GM21737 (cell line): Measurements from ENCODE around the gene SIRPA.

Experiments
- ATAC-seq: cut with Tn5 transposase; IDR thresholded peaks from one replicate; pipeline ENCODE4 v1.9.1; 2021; ENCODE audit warnings: mild to moderate bottlenecking, moderate library complexity; ENCODE audit not compliant: unreplicated experiment

The SIRPA gene

DNA sequence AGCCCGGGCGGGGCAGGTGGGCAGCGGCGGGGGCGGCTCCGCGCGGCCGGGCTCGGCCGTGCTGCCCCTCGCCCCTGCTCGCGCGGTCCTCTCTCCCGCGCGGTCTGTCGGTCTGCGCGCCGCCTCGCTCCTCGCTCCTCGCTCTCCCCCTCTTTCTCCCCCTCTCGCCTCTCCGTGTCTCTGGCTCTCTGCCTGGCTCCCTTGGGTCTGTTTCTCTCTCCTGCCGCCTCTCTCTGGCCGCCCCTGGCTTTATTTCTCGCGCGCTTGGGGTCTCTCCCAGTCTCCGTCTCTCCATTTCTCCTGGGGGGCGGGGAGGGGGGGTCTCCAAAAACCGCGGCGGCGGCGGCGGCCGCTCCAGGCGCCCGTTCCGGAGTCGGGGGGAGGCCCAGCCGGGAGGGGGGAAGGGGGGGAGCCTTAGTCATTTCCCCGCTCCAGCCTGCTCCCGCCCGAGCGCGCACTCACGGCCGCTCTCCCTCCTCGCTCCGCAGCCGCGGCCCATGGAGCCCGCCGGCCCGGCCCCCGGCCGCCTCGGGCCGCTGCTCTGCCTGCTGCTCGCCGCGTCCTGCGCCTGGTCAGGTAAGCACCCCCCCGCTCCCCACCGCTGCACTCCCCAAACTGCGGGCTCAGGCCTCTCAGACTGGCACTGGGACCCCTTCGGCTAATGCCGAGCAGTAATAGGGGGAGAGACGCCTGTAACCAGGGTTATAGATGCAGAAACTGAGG is at the start of gene SIRPA:
Gene SIRPA, plus strand, starts transcription at position 457 of the 723 bp plus-strand sequence. Its CDS starts 41 bp downstream, at position 498.
- no peak for ATAC-seq

DNA sequence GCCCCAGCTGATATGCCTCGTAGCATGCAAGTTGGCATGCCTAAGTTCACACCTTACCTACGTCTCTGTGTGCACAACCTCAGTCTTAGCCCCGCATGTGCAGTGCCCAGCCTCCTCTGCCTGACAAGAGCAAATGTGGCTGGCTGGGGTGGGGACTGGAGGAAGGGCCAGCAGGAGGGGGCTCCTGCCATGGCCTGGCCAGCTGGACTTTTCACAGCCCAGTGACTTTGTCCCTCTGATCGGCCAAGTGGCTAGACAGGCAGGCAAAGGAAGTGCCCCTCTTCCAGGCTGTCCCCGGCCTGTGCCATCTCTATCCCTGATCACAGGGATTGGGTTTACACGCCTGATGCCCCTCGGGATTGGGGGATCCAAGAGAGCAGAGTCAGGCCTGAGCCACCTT is 49.5 kb upstream of the SIRPA start:
- no peak for ATAC-seq

DNA sequence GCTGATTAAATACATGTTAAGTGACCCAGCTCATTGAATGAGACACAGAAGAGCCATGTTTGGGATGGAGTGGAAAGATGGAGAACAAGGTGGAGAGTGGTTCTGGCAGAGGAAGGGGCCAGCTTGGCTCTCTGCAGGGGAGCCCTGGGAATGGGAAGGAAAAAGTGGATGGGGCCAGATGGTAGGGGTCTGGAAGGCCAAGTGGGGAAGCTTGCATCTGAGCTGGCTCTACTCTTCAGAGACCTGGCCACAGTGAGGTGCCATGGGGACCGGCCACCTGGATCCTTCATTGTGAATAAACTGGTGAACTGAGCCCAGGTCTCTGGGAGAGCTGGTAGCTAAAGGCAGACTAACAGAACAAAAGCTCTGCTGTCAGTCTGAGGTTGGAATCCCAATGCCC is 48.9 kb upstream of the SIRPA start:
- no peak for ATAC-seq

DNA sequence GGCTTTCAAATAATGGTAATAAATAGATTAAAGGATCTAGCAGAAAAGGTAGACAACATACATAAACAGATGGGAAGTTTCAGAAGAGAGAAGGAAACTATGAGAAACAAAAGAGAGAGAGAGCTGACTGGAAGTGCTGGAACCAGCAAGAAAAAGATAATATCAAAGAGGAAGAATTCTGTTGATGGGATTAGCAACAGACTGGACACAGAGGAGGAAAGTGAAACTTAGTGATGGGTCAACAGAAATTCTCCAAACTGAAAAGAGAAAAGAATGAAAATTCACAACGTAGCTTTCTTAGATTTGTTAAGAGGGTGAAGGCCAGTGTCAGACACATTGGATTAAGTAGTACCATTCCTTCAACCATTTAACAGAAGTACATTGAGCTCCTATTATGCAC is 48.3 kb upstream of the SIRPA start:
- no peak for ATAC-seq

DNA sequence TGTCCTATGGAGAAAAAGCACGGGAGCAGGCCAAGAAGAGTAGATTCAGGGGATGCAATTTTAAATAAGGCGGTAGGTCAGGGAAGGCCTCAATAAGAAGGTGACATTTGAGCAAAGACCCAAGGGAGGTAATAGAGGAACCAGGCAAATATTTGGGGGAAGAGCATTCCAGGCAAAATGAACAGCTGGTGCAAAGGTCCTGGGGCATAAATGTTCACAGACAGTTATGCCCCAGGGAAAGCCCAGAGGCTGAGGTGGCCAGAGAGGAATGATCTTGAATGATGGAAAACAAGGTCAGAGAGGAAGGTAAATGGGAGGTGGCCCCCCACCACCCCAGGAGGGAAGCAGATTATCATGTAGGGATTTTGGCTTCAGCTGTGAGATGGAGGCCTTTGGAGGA is 47.4 kb upstream of the SIRPA start:
- no peak for ATAC-seq

DNA sequence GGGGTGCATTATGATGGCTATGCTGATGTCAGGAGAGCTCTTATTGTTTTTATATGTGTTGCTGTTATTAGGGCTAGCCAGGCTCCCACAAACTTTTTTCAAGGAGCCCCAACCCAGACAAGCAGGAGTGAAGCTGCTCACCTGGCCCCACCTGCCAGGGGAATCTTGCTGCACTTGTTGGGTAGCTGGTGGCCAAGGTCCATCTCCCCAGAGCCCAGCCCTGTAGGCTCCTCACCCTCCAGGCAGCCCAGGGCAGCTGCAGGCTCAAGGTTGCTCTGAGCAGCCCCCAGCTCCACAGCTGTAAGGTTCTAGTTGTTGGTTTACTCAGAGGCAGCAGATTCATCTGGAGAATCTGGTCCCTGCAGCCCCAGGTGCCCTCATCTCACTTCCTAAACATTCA is 46.8 kb upstream of the SIRPA start:
- ATAC-seq, result no peak

DNA sequence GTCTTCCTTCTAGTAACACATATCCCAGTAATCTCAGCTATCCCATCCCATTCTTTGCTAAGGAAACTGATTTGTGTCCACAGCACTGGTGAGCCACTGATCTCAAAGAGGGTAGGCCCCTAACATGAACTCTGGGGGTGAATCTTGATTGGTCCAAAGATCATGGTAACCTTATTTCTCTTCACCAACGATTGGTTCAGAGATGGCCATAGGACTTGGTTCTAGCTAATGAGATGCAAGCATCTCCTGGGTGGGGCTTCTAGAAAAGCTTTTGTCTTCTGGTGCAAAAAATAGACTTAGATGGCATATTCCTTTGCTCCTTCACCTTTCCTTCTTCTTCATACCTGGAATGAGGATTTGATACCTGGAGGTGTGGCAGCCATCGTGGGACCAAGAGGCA is 43.8 kb upstream of the SIRPA start:
- ATAC-seq, result no peak

DNA sequence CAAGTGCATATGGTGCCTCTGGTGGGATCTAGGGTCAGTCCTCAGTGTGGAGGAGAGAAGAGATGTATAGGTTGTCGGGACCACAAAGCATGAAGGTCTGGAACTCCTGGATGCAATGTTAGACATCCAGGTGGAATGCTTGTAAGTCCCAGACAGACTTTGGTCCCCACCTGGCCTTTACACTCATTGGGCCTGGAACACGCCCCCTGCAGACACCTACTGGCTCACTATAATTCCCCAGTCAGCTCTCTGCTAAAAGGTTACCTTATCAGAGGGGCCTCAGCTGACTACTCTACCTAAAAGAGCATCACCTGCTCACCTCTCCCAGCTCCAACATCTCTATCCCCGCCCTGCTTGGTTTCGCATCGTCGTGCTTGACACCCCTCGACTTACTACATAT is 41.7 kb upstream of the SIRPA start:
- ATAC-seq, result no peak

DNA sequence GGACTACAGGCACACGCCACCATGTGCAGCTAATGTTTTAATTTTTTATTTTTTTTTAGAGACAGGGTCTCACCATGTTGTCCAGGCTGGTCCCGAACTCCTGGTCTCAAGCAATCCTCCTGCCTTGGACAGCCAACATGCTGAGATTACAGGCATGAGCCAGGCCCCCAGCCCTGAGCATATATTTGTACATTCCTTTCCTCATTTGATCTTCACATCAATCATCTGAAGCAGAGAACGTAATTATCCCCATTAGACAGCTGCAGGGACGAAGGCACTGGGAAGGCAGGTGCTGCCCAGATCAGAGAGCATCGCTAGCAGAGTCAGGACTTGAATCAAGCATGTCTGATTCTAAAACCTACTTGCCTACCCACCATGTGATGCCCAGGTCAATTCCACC is 41.0 kb upstream of the SIRPA start:
- no peak for ATAC-seq

DNA sequence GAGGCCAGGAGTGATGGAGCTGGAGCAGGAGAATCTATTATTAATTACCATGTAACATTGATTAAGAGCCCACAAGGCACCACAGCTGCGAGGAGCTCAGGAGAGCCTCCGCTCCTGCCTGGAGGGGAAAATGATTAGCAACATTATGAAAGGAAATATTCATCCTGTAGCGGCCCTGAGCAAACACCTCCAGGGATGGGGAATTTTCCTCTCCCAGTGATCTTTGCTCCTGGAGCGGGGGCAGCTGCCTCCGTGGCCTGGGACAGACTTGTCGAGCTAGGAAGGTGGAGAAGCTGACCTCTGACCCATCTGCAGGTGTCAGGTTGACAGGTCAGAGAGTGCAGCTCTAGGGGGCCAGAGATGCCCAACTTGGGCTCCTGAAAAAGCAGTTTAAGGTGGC is 40.1 kb upstream of the SIRPA start:
- no peak for ATAC-seq

DNA sequence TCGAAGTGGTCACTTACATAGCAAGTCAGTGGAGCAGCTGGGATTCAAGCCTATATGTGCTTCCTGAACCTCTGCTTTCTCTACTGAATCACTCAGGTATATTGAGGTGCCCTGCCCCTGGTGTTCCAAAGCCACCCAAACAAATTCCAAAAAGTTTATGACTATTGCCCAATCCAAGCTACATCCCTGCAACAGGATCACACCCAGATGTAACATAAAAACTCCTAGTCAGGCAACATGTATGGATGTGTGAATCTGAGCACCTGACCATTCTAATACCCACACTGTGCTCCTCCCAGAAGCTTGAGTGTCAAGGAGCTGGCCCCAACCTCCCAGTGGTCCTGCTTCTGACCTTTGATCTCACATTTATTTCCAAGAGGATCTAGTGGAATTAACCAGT is 39.5 kb upstream of the SIRPA start:
- ATAC-seq, result no peak

DNA sequence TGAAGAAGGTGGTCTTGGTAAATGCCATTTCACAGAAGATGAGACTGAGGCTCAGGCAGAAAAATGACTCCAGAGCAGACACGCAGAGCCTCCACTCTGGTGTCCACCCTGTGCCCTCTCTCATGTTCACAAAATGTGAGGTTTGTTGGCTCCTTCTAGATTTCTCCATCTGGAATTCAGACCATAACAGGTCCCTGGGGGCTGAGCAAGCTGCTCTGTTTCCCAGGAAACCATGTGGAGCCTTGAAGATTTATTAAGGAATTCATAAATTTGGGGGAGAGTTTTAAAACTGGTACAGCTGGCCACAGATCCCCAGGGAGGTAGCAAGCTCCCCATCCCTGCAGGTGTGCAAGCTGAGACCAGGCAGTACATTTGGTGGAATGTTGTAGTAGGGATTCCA is 38.8 kb upstream of the SIRPA start:
- no peak for ATAC-seq

DNA sequence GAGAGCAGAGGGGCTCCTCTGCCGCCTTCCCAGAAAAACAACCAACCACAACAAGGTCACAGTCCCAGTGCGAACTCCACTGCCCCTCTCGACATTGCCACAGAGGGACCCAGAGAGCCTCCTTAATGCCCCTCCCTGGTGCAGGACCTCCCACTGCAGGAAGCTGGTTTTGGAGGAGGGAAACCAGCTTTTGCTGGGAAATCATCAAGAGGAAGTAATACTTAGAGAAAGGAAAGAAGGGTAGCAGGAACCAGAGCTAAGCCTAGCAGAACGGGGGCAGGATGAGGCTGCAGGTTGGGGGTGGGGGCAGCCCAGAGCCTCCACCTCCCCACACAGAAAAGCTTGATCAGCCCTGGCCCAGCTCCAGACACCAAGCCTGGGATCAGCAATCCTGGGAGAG is 37.7 kb upstream of the SIRPA start:
- ATAC-seq, result no peak

DNA sequence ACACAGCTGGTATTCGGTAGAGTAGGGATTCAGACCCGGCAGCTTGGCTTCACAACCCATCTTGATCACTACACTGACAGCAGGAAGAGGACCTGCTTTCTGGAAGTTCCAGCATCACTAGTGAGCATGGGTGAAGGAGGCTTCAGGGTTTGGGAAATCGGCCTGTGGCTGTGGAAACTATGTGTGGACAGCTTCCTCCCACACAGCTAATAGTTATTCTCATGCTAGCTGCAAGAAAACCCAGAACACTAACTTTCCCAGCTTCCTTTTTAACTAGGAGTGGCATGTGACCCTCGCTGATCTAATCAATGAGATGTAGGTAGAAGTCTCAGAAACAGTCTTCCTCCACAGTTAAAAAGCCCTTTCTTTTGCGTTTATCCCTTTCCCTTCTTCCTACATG is 36.3 kb upstream of the SIRPA start:
- ATAC-seq, result no peak

DNA sequence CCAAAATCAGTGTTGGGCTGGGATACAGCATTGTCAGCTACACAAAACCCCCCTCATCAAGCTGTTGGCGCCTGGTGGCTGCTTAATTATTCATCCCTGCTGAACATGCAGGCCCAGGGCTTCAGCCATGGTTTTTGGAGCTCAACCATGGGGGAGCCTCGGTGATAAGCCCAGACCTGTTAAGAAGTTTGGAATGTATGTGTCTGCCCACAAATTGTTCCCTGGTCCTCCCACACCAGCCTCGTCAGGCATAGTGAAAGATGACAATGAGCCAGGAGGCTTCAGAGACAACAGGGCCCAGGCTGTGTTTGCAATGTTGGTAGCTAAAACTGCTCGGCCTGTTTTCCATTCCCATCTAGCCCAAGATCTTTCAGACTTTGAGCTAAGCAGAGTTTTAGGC is 34.8 kb upstream of the SIRPA start:
- ATAC-seq, result no peak

DNA sequence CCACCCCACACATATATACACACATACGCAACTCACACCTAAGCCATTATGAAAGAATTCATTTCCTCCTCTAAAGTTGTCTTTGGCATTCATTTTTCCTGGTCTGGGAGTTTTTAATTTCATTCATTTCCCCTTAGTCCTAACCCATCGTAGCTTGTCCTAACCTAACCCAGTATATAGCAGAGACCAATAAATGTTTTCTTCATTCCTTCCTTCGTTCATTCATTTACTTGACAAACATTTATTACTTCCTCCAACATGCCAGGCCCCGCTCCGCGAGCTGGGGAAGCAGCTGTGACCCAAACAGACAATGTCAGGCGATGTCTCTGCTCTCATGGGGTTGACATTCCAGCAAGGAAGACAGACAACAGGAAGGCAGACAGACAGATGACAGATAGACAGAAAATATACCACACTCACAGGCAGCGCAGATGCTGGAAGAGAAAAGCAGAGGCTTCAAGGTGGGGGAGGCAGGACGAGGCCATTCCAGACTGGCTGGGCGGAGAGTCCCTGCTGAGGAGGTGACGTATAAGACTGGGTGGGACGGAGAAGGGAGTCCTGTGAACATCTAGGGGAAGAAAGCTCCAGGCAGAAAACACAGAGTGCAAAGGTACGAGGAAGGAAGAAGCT is 33.7 kb upstream of the SIRPA start:
- ATAC-seq, result no peak

DNA sequence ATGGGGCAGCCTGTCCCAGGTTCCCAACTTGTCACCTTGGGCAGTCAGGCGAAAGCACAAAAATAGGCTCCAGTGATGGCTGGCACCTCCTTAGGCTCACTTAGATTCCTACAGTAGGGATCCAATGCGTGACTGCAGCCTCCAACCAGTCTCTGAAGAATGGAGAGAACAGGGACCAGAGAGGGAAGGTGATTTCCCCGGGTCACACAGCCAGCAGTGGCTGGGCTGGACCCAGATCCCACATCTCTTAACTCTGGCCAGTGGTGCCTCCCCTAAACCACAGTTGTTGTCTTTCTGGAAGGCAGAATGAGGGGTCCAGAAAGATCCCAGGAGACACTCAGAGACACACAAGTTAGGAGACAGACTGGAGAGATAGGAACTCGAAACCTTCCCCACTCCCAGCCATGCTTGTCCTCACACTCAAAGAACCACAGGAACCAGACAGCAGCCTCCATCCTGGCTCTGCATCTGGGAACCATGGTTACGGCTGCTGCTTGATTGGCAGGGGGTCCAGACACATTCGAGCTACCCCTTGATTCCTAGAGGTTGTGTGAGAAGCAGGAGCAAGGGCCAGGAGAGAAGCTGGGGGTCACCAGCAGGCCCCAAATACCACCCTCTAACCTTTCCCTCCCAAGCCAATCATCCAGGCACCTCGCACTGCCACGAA is 33.1 kb upstream of the SIRPA start:
- ATAC-seq, result no peak

DNA sequence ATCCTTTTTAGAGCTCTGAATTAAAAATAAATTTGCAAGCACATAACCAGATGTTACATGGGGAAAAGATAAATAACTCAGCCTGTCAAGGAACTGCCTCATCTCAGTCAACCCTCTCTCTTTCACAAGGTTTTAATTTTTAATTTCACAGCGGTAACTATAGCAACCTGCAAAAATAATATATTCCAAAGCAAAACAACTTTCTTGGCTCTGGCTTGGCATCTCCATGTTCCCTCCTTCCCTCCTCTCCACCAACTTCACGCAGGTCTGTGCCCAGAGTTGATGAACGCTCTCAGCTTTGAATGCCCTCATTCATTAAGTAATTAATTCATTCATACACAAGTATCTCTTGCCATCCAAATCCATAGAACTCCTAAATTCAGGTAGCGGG is 32.5 kb upstream of the SIRPA start:
- ATAC-seq, result no peak

DNA sequence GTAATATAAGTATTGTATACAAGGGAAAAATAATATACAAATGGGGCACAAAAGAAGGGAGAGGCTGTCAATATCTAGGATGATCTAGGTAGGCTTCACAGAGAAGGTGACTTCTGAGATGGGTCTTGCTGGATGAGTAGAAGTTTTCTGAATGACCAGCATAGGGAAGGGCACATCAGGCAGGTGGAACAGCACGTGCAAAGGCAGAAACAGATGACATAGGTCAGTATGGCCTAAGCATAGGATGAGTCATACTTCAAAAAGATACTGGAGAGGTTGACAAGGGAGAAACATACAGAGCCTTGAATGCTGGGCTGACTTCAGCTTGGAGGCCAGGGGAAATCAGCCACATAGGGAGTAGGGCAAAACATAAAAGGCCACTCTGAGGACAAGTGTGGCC is 31.9 kb upstream of the SIRPA start:
- no peak for ATAC-seq

DNA sequence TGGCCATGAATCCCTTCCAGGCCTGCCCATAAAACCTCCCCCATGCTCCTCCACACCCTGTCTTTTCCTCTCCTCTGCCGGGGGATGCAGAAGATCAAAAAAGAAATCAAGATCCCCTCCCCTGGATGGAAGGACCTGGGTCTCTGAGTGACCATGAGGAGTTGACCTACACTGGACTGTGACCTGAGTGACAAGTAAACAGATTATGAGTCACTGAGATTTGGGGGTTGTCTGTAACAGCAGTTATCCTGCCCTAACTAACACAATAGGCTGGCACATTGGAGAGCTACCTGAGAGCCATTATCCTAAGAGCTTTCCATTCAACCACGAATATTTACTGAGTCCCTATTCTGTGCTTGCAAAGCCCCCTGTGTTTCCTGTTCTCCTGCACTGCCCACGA is 28.4 kb upstream of the SIRPA start:
- ATAC-seq, result no peak

DNA sequence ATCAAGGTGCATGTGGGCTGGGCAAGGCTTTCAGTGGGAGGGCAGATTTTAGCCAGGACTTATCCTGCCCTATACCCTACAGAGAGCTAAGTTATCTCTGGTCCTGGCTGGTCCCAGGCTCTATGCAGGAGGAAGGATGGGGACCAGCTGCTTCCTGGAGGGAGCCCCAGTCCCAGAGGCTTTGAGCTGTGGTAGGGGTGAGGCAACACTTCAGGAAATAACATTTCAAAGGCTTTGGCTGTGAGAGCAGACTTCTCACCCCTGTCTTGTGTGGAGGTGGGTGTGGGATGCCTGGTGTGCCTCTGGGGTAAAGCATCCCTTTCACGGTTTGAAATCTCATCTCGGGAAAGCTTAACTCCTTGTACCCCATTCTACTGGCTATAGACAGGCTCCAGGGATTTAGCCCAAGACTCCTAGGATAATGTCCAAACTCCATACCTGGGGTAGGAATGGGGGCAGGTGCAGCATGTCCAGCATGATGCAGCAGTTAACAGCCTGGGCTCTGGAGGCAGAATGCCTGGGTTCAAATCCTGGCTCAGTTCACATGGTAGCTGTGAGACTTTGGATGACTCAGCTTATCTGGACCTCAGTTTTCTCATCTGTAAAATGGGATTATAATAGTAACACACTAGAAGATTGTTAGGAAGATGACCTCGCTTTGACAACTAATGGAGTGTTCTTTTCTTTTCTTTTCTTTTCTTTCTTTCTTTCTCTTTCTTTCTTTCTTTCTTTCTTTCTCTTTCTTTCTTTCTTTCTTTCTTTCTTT is 27.5 kb upstream of the SIRPA start:
- ATAC-seq, result no peak

DNA sequence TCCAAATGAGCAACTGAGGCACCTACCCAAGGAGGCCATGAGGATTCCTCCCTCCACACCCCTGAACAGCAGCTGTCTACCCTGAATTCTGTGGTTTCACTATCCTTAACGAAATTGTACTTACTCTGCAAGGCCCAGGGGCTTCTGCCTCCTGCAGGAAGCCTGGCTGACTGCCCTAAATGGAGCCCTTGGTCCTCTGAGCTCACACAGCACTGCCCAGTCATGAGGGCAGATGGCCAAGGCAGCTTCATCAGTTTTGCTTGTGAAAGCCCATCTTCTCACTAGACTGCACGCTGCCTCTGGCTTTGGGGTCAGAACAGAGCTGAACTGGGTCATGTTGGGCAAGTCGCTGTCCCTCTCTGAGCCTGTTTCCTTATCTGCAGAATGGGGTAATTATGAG is 26.4 kb upstream of the SIRPA start:
- no peak for ATAC-seq
